COLO829 (cell line): ENCODE results near the gene MOK.

ENCODE experiments used
- DNase-seq: peaks from one replicate; pipeline ENCODE4 v3.0.0; 2012; ENCODE audit warnings: low spot score

Gene MOK

DNA sequence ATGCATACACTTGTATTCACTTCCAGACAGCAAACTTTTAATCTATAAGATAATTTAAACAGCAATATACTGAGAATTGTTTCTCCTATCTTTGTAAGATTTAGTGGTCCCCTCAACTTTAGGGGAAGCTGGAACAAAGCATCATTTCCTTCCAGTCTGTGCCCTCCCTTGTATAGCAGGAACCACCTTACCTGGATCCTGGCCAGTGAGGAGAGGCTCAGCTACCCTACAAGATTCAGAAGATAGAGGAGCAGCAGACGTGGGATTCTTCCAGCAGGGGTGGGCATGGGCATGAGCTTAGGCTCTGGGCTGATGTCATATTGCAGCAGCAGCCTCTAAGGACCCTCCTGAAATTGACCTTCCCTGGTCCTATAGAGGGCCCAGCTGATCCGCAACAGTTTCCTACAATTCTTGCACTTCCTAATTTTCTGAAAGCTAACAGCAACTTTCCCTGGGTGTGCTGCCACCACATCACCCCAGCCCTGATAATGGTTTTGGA lies 21.3 kb downstream of the MOK start:
- no peak for DNase-seq

DNA sequence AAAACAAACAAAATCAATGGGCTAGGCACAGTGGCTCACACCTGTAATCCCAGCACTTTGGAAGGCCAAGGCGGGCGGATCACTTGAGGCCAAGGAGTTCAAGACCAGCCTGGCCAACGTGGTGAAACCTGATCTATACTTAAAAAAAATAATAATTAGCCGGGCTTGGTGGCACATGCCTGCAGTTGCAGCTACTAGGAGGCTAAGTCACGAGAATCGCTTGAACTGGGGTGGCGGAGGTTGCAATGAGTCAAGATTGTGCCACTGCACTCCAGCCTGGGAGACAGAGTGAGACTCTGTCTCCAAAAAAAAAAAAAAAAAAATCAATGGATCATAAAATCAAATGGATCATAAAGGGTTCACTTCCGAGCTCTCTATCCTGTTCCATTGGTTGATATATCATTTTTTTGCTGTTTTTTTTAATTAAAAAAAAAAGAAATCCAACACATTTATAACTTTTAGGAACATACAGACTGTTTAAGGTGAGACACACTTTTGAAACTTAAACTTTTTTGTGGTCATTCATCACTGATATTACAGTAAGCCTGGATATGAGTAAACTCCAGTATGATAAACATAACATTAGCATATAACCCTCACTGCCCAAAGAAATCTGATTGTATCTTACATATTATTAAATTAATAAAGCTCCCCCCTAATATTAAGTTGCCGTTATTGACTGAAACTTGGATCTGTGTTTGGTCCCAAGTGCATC lies 22.1 kb downstream of the MOK start:
- no peak for DNase-seq

DNA sequence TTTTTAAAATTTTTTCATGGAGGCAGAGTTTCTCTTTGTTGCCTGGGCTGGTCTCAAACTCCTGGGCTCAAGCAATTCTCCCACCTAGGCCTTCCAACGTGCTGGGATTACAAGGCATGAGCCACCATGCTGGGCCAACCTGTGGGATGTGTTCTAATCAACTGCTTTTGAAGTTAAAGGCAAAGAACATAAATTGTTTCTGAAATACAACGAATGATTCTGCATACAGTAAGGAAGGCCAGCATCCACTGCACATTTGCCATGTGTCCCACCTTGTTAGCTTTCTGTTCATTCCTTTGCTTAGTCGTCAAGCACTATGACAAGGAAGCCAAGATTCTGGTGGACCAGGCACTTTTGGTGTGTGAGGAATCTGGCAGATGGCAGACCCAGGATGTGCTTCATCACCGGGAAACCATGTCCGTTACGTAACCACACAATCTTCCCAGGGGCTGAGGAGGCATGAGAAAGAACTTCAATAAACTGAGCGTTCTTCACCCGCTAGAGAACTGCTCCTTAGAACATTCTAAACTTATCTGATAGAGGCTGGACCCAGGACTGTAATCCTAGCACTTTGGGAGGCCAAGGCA lies 24.5 kb downstream of the MOK start:
- no peak for DNase-seq

DNA sequence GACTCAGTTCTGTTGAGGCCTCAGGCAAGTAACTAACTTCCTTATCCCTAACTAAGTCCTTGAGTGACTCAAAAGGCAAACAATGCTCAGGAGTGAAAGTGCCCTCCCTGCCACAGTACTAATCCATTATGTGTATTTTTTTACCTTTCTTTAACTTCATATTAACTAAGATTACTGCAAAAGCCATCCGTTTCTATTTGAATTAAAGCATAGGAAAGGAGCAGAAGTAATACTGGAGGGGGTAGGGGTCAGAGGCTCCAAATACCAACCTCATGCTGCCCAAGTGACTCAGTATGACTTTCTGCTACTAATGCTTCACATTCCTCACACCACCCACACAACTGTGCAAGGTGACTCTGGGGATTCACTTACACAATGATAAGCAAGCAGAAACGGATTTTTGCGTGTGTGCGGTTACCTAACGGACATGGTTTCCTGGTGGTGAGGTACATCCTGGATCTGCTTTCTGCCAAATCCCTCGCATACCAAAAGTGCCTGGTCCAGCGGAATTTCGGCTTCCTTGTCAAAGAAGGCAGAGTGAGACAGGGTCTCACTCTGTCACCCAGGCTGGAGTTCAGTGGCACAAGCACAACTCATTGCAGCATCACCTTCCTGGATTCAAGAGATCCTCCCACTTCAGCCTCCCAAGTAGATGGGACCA lies 25.1 kb downstream of the MOK start:
- DNase-seq = peak; percentile 20

DNA sequence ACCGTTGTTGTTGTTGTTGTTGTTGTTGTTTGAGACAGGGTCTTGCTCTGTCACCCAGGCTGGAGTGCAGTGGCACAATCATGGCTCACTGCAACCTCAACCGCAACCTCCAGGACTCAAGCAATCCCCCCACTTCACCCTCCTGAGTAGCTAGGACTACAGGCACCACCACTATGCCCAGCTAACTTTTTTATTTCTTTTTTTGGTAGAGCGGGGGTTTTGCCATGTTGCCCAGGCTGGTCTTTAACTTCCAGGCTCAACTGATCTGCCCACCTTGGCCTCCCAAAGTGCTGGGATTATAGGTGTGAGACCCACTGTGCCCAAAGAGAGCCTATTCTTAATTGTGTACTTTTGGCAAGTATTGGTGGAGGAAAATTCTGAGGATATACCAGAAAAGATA lies 25.7 kb downstream of the MOK start:
- DNase-seq = no peak

GRCh38 chr14:102278631-102278935 lies 26.4 kb downstream of the MOK start:
- no peak for DNase-seq

DNA sequence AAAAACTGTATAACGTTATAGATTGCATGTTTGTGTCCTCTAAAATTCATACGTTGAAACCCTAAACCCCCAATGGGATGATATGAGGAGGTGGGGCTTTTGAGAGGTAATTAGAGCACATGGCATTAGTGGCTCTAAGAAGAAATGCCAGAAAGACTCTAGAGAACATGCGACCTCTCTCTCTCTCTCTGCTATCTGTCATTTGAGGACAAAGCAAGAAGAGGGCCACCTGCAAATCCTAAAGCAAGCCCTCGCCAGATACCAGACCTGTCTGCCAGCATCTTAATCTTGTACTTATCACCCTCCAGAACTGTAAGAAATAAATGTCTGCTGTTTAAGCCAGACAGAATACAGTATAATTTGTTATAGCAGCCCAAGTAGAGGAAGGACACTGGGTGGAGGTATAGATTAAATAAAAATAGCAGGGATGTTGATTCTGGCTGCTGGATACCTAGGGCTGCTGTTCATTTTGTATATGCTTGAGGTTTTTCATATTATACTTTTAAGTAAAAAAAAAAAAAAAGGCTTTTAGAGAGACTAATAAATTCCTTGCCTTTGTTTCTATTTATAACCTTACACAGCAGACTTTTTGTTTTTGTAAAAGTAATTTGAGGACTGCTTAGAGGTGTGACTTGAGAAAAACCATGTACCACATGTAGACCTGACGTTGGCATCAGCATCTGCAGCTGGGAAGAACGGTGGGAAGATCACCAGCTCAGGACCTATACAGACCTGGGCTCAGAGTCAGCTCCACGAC lies 26.9 kb downstream of the MOK start:
- no peak for DNase-seq

DNA sequence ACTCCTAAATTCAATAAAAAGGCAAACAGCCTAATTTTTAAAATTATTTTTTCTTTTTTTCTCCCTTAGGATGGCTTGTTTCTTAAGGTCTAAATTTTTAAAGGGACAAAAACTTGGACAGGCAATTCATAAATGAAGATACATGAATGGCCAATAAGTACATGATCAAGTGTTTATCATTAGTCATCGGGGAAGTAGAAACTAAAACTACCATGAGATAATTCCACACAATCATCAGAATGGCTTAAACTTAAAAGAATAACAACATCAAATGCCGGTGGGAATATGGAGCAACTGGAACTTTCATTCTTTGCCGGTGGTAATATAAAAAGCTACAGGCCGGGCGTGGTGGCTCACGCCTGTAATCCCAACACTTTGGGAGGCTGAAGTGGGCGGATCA lies 29.1 kb downstream of the MOK start:
- DNase-seq = no peak

DNA sequence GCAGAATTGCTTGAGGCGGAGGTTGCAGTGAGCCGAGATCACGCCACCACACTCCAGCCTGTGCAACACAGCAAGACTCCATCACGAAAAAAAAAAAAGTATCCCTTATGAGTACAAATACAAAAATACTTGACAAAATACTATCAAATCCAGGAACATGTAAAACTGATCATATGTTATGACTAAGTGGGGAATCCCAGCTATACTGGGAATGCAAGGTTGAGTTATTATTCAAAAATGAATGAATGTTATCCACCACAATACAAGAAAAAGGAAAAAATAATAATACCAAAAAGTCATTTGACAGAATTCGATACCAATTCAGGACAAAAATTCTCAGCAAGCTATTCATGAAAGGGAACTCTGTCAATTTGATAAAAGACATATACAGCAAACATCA lies 32.6 kb downstream of the MOK start:
- no peak for DNase-seq

GRCh38 chr14:102264775-102265174 lies 40.2 kb downstream of the MOK start:
- no peak for DNase-seq

DNA sequence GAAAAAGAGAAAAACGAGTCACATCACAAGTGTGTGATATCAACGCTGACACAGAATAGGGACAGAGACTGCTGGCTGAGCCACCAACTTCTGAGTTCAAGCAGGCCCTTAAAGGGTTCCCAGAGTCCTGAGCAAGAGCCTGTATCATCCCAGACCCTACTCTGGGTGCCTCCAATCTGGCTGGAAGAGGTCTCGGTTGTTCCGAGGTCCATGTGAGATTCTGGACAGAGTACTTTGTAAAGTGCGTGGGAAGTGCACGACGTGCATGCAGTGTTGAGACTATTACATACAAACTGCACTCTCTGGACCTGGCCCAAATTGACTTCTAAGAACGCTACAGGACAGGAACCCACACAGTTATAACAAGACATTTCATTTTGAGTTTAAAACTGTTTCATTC lies 40.6 kb downstream of the MOK start:
- no peak for DNase-seq

DNA sequence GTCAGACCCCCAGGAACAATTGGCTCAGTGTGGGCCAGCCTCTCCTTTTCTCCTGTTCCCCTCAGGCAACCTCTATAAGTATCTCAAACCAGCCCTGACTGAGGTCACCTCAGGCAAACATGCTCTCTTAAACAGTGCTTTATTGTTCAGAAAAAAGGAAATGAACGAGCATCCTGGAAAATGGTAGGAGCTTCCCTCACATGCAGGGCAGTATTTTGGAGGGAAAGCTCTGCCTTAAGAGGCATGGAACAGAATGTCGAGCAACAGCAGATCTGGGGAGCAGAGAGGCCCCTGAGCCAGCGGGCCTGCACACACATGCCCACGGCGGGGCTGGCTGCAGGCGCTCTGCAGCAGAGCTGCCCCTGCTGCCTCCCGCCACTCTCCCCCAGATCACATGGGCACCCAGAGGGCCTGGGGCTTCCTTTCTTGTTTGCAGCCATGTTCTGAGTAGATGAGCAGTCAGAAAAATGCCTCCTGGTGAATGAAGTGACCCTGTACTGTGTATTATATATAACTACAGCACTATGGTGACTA lies 42.0 kb downstream of the MOK start:
- DNase-seq = peak; percentile 95

DNA sequence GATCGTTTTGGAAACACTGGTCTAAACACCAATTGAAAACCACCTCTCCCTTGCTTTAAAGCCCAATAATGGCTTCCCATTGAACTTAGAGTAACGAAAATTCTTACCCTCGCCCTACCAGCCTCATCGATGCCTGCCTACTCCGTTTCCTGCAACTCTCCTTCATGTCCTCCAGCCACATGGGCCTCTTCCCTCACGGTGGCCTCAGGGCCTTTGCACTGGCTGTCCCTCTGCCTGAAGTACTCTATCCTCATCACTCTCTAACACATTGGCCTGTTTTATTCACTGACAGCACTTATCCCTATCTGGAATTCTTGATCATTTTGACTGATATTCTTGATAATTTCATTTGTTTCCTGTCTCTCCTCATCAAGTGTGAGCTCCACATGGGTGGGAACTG lies 46.8 kb downstream of the MOK start:
- no peak for DNase-seq

DNA sequence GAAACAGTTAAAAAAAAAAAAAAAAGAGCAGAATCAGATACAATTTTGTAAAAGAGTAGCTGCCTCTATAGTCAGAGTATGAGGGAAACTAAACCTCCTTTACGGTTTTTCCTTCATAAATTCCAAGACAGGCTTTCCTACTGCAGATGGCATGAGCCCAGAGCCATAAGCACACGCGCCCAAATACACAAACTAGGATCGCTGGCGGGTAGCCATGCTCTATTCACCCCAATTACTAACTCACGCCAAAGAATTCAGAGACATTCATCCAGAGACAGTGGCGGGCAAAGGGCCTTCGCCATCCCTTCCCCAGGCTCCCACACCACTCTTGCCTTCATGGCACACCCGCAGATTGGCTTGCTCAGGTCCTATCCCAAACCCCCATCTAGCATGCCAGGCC lies 48.2 kb downstream of the MOK start:
- DNase-seq = no peak

- no peak for DNase-seq
Observed at GRCh38 chr14:102255401-102256190, 49.4 kb downstream of the MOK start.

GRCh38 chr14:102252834-102253801 lies 51.8 kb downstream of the MOK start:
- no peak for DNase-seq

DNA sequence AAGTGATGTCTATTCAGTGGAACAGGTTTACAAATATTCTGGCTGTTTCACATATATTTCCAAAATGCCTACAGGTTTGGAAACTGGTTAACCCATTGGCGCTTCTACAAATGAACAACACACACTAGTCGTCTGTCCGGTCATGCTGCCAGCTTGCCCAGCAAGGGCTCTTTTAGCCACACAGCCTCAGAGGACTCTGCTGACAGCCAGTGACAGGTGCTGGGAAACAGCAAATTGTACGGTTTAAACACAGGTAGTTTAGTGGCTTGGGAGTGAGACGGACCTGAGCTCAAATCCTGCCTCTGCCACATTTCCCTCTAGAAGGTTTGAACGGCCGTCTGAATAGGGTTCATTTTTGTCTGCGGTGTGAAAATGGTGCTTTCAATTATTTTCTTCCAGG lies 53.8 kb downstream of the MOK start:
- no peak for DNase-seq

DNA sequence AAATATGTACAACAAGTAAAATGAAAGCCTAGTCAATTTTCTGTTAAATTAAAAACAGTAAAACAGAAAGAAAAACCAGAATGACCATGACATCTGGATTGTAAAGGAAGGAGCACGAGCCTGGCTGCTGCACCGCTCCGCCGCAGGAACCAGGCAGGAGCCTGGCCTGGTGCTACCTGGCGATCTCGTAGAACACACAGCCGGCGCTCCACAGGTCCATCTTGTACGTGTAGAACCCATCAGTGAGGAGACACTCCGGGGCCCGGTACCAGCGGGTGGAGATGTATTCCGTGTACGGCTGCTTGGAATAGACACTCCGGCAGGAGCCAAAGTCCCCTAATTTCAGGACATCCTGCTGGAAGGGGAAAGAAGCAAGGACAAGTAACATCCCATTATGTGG lies 54.3 kb downstream of the MOK start:
- no peak for DNase-seq

DNA sequence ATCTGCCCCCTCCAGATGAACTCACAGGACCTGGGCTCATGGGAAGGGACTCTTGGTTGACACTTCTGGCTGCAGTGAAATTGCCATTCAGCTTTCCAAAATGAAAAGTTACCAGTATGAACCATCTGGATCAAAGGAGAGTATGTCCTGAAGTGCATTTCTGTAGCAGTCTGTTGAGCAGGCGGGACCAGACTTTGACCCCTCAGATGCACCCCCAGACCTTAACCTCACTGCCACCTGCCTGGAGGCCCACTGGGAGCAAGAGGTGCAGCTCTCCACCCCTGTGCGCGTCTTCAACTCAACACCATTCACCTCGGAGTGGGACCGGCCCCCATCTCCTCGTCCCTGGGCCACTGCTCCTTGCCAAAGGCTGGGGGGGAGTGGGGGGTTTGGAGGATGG lies 55.0 kb downstream of the MOK start:
- DNase-seq = no peak

DNA sequence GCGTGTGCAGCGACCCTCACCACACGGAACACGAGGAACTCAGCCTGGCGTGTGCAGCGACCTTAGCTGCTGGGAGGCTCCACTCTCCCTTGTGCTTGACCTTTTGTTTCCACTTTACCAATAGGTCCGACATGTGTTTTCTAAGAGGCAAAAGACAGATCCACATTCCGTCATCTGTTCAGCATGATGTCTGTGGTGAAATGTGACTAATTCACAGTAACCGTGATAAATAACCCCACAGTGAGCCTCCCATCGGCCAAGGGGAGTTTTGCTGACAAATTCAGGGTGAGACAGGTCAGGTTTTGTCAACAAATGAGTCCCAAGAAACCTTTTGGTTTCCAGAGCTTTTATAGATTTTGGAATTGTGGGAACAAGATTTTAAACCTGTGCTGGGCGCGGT lies 55.9 kb downstream of the MOK start:
- no peak for DNase-seq

DNA sequence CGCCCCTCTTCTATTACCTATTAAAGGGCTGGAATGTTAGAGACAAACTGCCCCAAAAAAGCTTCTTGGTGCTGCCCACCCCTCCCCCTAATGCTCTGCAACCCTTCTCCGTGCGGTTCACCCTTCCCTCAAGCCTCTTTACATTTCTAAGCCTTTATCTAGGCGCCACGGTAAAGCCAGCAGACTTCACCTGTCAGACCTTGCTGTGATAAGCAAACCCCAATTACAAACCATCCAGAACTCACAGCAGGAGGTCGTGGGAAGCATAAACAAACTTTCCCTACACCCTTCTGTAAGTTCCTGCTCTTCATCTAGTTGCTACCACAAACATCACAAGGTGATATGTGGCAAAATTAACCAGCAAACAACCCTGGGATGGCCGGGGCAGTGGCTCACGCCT lies 56.8 kb downstream of the MOK start:
- no peak for DNase-seq
